Panc1 (cell line): ENCODE data around the gene PPIL6.

ENCODE experiments used
- CTCF ChIP-seq: fragments of 450-650 bp; IDR thresholded peaks from 2 replicates; pipeline ENCODE4 v1.5.1; 2017; ENCODE audit warnings: mild to moderate bottlenecking
- POLR2AphosphoS5 ChIP-seq: IDR thresholded peaks from 2 replicates; pipeline ENCODE4 v1.6.1; 2012; ENCODE audit warnings: mild to moderate bottlenecking, low read depth, low read length, moderate library complexity
- REST ChIP-seq, 2 experiments: IDR thresholded peaks; 2 replicates each; pipeline ENCODE4 v1.6.1; 2011 to 2012; ENCODE audit warnings: low read depth in 2 of 2, control low read depth in 1 of 2, low read length in 1 of 2, mild to moderate bottlenecking in 1 of 2, moderate library complexity in 1 of 2; ENCODE audit not compliant: insufficient read depth in 1 of 2
- TCF7L2 ChIP-seq: IDR thresholded peaks from 2 replicates; pipeline ENCODE4 v1.6.1; 2011; ENCODE audit warnings: mild to moderate bottlenecking, low read depth, low read length, inconsistent platforms

GRCh38 chr6:109441069-109441816 is 815 bp upstream of the PPIL6 start:
- TF ChIP-seq CTCF, result no peak
- no peak for TF ChIP-seq POLR2AphosphoS5
- no peak for TF ChIP-seq REST (IDR thresholded peaks at IDR 0.05; ENCODE audit: insufficient read depth in 1 of 2, low read depth in 2 of 2, low read length in 1 of 2)
- TF ChIP-seq TCF7L2, result no peak; the same call in 1 of the 2 replicates
